Central memory CD8-positive, alpha-beta T cell (primary cell): ENCODE results near the gene TARP.

Experiments used
- ATAC-seq: fragments of 150-1000 bp; cut with Tn5 transposase; replicated peaks from 2 replicates; pipeline ENCODE4 v1.10.0; 2022; ENCODE audit warnings: mild to moderate bottlenecking, moderate FRiP score, moderate number of reproducible peaks; ENCODE audit not compliant: poor library complexity, severe bottlenecking; ENCODE audit errors: extremely low read depth
- DNase-seq, 2 donors: peaks; one replicate each; pipeline ENCODE4 v3.0.0; 2021; ENCODE audit warnings: low spot score in 2 of 2
- H3K27ac Mint-ChIP-seq: one replicate; pipeline ENCODE4 v1.8.0; 2022; ENCODE audit warnings: low read depth, mild to moderate bottlenecking, moderate library complexity, mixed read lengths
- H3K27me3 Mint-ChIP-seq: one replicate; pipeline ENCODE4 v1.8.0; 2022; ENCODE audit warnings: mixed read lengths
- H3K36me3 Mint-ChIP-seq: one replicate; pipeline ENCODE4 v1.8.0; 2022; ENCODE audit warnings: mild to moderate bottlenecking, moderate library complexity, mixed read lengths; ENCODE audit not compliant: insufficient read depth
- H3K4me1 Mint-ChIP-seq: one replicate; pipeline ENCODE4 v1.8.0; 2022; ENCODE audit warnings: mixed read lengths
- H3K4me3 Mint-ChIP-seq: one replicate; pipeline ENCODE4 v1.8.0; 2022; ENCODE audit warnings: mild to moderate bottlenecking, moderate library complexity, mixed read lengths
- H3K9me3 Mint-ChIP-seq: one replicate; pipeline ENCODE4 v1.8.0; 2022; ENCODE audit warnings: mixed read lengths

TARP gene

GRCh38 chr7:38273286-38273995 lies at the start of gene TARP:
TARP (minus strand) TSS chr7:38273636.
- no peaks in the 10 kb centered on the region for H3K9me3 Mint-ChIP-seq
- no peaks in the 10 kb centered on the region for H3K4me1 Mint-ChIP-seq
- no peak for DNase-seq
- peaks cover 3% of the 10 kb centered on the region for H3K36me3 Mint-ChIP-seq
- H3K27me3 Mint-ChIP-seq: no peaks in the 10 kb centered on the region
- no peak for ATAC-seq
- no peak within 1 kb of the TSS for H3K27ac Mint-ChIP-seq
- H3K4me3 Mint-ChIP-seq: peak within 1 kb of the TSS; percentile 49

GRCh38 chr7:38323156-38323555 lies 49.7 kb upstream of the TARP start:
- Mint-ChIP-seq H3K27ac (peak overlapping the region; percentile 47), H3K4me1 (peaks cover 33% of the 10 kb centered on the region)
- ATAC-seq: no peak

GRCh38 chr7:38322461-38322860 lies 49.0 kb upstream of the TARP start:
- Mint-ChIP-seq H3K27me3 (no peaks in the 10 kb centered on the region), H3K4me1 (peaks cover 32% of the 10 kb centered on the region), H3K9me3 (no peaks in the 10 kb centered on the region), H3K27ac (peak overlapping the region; percentile 47), H3K4me3 (no peak overlapping the region), H3K36me3 (peaks cover 12% of the 10 kb centered on the region)
- DNase-seq (no peak), ATAC-seq (no peak)

More at GRCh38 chr7:38323156-38323555, 49.7 kb upstream of the TARP start:
- Mint-ChIP-seq H3K9me3 (no peaks in the 10 kb centered on the region), H3K27me3 (no peaks in the 10 kb centered on the region), H3K36me3 (peaks cover 10% of the 10 kb centered on the region), H3K4me3 (no peak overlapping the region)
- DNase-seq: no peak

GRCh38 chr7:38321967-38322366 lies 48.5 kb upstream of the TARP start:
- no peaks in the 10 kb centered on the region for H3K9me3 Mint-ChIP-seq
- ATAC-seq (no peak), DNase-seq (no peak)
- H3K36me3 Mint-ChIP-seq: peaks cover 12% of the 10 kb centered on the region
- H3K4me3 Mint-ChIP-seq: no peak overlapping the region
- H3K4me1 Mint-ChIP-seq: peaks cover 28% of the 10 kb centered on the region
- H3K27ac Mint-ChIP-seq: no peak overlapping the region
- no peaks in the 10 kb centered on the region for H3K27me3 Mint-ChIP-seq

GRCh38 chr7:38321515-38321944 lies 48.1 kb upstream of the TARP start:
- no peaks in the 10 kb centered on the region for H3K27me3 Mint-ChIP-seq
- no peaks in the 10 kb centered on the region for H3K9me3 Mint-ChIP-seq
- DNase-seq (no peak), ATAC-seq (no peak)
- H3K4me1 Mint-ChIP-seq: peaks cover 24% of the 10 kb centered on the region
- peaks cover 12% of the 10 kb centered on the region for H3K36me3 Mint-ChIP-seq
- H3K27ac Mint-ChIP-seq: no peak overlapping the region
- H3K4me3 Mint-ChIP-seq: no peak overlapping the region

GRCh38 chr7:38321050-38321449 lies 47.6 kb upstream of the TARP start:
- DNase-seq (no peak), ATAC-seq (no peak)
- Mint-ChIP-seq H3K4me1 (peaks cover 24% of the 10 kb centered on the region), H3K36me3 (peaks cover 12% of the 10 kb centered on the region), H3K27me3 (no peaks in the 10 kb centered on the region), H3K27ac (no peak overlapping the region), H3K4me3 (peak overlapping the region; percentile 16), H3K9me3 (no peaks in the 10 kb centered on the region)

- Mint-ChIP-seq H3K27me3 (no peaks in the 10 kb centered on the region), H3K4me1 (peaks cover 24% of the 10 kb centered on the region), H3K36me3 (peaks cover 12% of the 10 kb centered on the region), H3K9me3 (no peaks in the 10 kb centered on the region), H3K4me3 (peak overlapping the region; percentile 36), H3K27ac (no peak overlapping the region)
- ATAC-seq: no peak
- no peak for DNase-seq
Measured at GRCh38 chr7:38319873-38320272, 46.4 kb upstream of the TARP start.

GRCh38 chr7:38318803-38319416 lies 45.5 kb upstream of the TARP start:
- Mint-ChIP-seq H3K27ac (peak overlapping the region; percentile 89), H3K4me3 (peak overlapping the region; percentile 85), H3K27me3 (no peaks in the 10 kb centered on the region), H3K4me1 (peaks cover 24% of the 10 kb centered on the region), H3K9me3 (no peaks in the 10 kb centered on the region), H3K36me3 (peaks cover 12% of the 10 kb centered on the region)
- ATAC-seq: no peak
- DNase-seq: no peak

- Mint-ChIP-seq H3K4me1 (peaks cover 19% of the 10 kb centered on the region), H3K27me3 (no peaks in the 10 kb centered on the region), H3K4me3 (peak overlapping the region; percentile 85), H3K9me3 (no peaks in the 10 kb centered on the region), H3K36me3 (peaks cover 12% of the 10 kb centered on the region), H3K27ac (peak overlapping the region; percentile 89)
- ATAC-seq (no peak), DNase-seq (no peak)
Measured at GRCh38 chr7:38318241-38318640, 44.8 kb upstream of the TARP start.

- Mint-ChIP-seq H3K4me1 (peaks cover 19% of the 10 kb centered on the region), H3K36me3 (peaks cover 12% of the 10 kb centered on the region)
- ATAC-seq: peak; percentile 64
Measured at GRCh38 chr7:38317515-38317914, 44.1 kb upstream of the TARP start.

GRCh38 chr7:38316733-38317360 lies 43.4 kb upstream of the TARP start:
- Mint-ChIP-seq H3K27me3 (no peaks in the 10 kb centered on the region), H3K4me3 (peak overlapping the region; percentile 85), H3K9me3 (no peaks in the 10 kb centered on the region), H3K4me1 (peaks cover 19% of the 10 kb centered on the region), H3K27ac (peak overlapping the region; percentile 78), H3K36me3 (peaks cover 12% of the 10 kb centered on the region)
- ATAC-seq: peak; percentile 36
- DNase-seq: no peak

More at GRCh38 chr7:38317515-38317914, 44.1 kb upstream of the TARP start:
- Mint-ChIP-seq H3K9me3 (no peaks in the 10 kb centered on the region), H3K27me3 (no peaks in the 10 kb centered on the region), H3K27ac (peak overlapping the region; percentile 89), H3K4me3 (peak overlapping the region; percentile 85)
- DNase-seq: peak in 1 of 2 donors; percentile 47

GRCh38 chr7:38315410-38315809 lies 42.0 kb upstream of the TARP start:
- ATAC-seq: no peak
- no peaks in the 10 kb centered on the region for H3K27me3 Mint-ChIP-seq

GRCh38 chr7:38312821-38313220 lies 39.4 kb upstream of the TARP start:
- ATAC-seq (no peak), DNase-seq (no peak)
- Mint-ChIP-seq H3K36me3 (peaks cover 5% of the 10 kb centered on the region), H3K4me1 (peaks cover under 1% of the 10 kb centered on the region), H3K9me3 (no peaks in the 10 kb centered on the region), H3K27ac (no peak overlapping the region), H3K27me3 (no peaks in the 10 kb centered on the region), H3K4me3 (peak overlapping the region; percentile 29)

More at GRCh38 chr7:38315410-38315809, 42.0 kb upstream of the TARP start:
- Mint-ChIP-seq H3K9me3 (no peaks in the 10 kb centered on the region), H3K4me3 (no peak overlapping the region), H3K36me3 (peaks cover 12% of the 10 kb centered on the region), H3K4me1 (peaks cover 14% of the 10 kb centered on the region), H3K27ac (no peak overlapping the region)
- DNase-seq: no peak
